Chondrocyte (in vitro differentiated cells): ENCODE measurements around the gene CYP2D6. TPM values are rescaled to one million over a fixed set of nuclear protein-coding genes. Genes with fewer than 3 reads are reported as not detected.
"Not testable (repeated sequence)": the region's sequence is repeated elsewhere in the genome, so short reads cannot be mapped to it uniquely, and the experiment has no call there.

Experiments
- DNase-seq: peaks from one replicate; pipeline ENCODE4 v3.0.0; 2021; ENCODE audit warnings: mixed read lengths, low spot score
- H3K27ac Mint-ChIP-seq: one replicate; pipeline ENCODE4 v1.8.0; 2021; ENCODE audit warnings: mild to moderate bottlenecking, moderate library complexity, mixed read lengths; ENCODE audit not compliant: unreplicated experiment
- H3K27me3 Mint-ChIP-seq: 2 replicates; pipeline ENCODE4 v1.8.0; 2021; ENCODE audit warnings: low read depth, mixed read lengths
- H3K36me3 Mint-ChIP-seq: 2 replicates; pipeline ENCODE4 v1.8.0; 2021; ENCODE audit warnings: low read depth, mixed read lengths
- H3K4me1 Mint-ChIP-seq: 2 replicates; pipeline ENCODE4 v1.8.0; 2021; ENCODE audit warnings: low read depth, mild to moderate bottlenecking, mixed read lengths
- H3K4me3 Mint-ChIP-seq: one replicate; pipeline ENCODE4 v1.8.0; 2021; ENCODE audit warnings: mild to moderate bottlenecking, moderate library complexity, mixed read lengths; ENCODE audit not compliant: unreplicated experiment
- H3K9me3 Mint-ChIP-seq: 2 replicates; pipeline ENCODE4 v1.8.0; 2021; ENCODE audit warnings: low read depth, mixed read lengths
- total RNA-seq: library from RNA; stranded (reverse); gene quantifications from 3 replicates; pipeline ENCODE4 v1.2.1, GENCODE V29; 2021
- TF ChIP-seq, protein P1 (sequence below): fragments of 200-600 bp; sonication (generic); IDR thresholded peaks from 2 replicates; pipeline ENCODE4 v1.5.0; 2021; ENCODE audit warnings: antibody characterized with exemption, mild to moderate bottlenecking, moderate library complexity

The CYP2D6 gene
- total RNA-seq, 1 donor from 2014 or later: 0.95 TPM

DNA sequence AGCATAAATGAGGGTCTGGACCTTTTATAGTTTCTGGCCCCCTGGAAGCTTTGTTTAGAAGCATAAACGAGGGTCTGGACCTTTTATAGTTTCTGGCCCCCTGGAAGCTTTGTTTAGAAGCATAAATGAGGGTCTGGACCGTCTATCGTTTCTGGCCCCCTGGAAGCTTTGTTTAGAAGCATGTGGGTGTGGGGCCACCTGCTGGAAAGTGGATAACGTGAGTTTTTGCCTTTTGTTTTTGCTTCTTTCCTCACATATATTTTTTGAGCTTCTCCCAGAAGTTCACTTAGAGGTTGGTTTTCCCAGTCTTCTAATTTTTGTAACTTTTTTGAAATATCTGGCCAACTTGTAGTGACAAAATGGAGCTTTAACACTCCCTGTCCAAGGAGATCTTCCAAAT is 17.8 kb downstream of the CYP2D6 start:
- not testable (repeated sequence) for H3K4me1 Mint-ChIP-seq, H3K4me3 Mint-ChIP-seq, DNase-seq, H3K27ac Mint-ChIP-seq, H3K27me3 Mint-ChIP-seq
- Mint-ChIP-seq H3K9me3 (peaks cover 10% of the 10 kb centered on the region), H3K36me3 (peaks cover 17% of the 10 kb centered on the region)
- TF ChIP-seq, protein P1, sequence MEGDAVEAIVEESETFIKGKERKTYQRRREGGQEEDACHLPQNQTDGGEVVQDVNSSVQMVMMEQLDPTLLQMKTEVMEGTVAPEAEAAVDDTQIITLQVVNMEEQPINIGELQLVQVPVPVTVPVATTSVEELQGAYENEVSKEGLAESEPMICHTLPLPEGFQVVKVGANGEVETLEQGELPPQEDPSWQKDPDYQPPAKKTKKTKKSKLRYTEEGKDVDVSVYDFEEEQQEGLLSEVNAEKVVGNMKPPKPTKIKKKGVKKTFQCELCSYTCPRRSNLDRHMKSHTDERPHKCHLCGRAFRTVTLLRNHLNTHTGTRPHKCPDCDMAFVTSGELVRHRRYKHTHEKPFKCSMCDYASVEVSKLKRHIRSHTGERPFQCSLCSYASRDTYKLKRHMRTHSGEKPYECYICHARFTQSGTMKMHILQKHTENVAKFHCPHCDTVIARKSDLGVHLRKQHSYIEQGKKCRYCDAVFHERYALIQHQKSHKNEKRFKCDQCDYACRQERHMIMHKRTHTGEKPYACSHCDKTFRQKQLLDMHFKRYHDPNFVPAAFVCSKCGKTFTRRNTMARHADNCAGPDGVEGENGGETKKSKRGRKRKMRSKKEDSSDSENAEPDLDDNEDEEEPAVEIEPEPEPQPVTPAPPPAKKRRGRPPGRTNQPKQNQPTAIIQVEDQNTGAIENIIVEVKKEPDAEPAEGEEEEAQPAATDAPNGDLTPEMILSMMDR: peak; percentile 38

DNA sequence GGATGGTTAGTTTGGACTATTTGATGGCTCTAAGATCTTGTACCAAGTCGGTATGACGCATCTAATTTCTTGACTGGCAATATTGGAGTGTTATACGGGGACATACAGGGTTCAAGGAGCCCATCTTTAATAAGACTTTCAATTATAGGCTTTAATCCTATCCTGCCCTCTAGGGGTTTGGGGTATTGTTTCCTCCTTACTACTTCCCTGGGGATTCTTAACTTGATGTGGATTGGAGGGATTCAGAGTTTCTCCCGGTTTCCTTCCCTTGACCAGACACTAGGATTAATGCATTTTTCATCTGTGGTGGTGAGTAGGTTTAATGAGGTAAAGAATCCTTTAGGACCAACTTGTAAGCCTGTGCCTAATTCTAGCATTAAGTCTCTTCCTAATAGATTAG is 18.8 kb downstream of the CYP2D6 start:
- TF ChIP-seq, protein P1: no peak
- H3K27ac Mint-ChIP-seq: no peak overlapping the region
- DNase-seq: no peak
- H3K36me3 Mint-ChIP-seq: peaks cover 18% of the 10 kb centered on the region
- H3K4me3 Mint-ChIP-seq: no peak overlapping the region
- H3K4me1 Mint-ChIP-seq: no peaks in the 10 kb centered on the region
- H3K9me3 Mint-ChIP-seq: peaks cover 10% of the 10 kb centered on the region
- no peaks in the 10 kb centered on the region for H3K27me3 Mint-ChIP-seq

DNA sequence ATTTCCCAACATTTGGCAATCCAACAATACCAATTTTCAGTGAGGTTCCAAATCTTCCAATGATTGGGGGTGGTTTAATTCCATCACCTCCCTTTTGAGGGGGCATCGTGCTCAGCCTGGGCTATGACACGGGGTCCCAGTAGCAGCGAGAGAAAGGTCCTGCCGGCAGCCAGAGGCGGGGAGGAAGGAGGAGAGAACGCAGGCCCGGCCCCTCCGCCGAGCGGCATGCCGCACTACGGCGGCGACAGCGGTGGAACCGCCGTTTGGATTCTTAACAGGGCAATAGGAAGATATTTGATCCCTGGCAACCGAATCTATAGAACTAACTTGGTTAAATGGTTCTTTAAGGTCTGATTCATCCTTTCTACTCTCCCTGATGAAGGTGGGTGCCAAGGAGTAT is 21.8 kb downstream of the CYP2D6 start:
- H3K27me3 Mint-ChIP-seq: no peaks in the 10 kb centered on the region
- TF ChIP-seq, protein P1: no peak
- no peak overlapping the region for H3K27ac Mint-ChIP-seq
- no peak for DNase-seq
- peaks cover 9% of the 10 kb centered on the region for H3K9me3 Mint-ChIP-seq
- no peaks in the 10 kb centered on the region for H3K4me1 Mint-ChIP-seq
- H3K36me3 Mint-ChIP-seq: peaks cover 12% of the 10 kb centered on the region
- H3K4me3 Mint-ChIP-seq: no peak overlapping the region

DNA sequence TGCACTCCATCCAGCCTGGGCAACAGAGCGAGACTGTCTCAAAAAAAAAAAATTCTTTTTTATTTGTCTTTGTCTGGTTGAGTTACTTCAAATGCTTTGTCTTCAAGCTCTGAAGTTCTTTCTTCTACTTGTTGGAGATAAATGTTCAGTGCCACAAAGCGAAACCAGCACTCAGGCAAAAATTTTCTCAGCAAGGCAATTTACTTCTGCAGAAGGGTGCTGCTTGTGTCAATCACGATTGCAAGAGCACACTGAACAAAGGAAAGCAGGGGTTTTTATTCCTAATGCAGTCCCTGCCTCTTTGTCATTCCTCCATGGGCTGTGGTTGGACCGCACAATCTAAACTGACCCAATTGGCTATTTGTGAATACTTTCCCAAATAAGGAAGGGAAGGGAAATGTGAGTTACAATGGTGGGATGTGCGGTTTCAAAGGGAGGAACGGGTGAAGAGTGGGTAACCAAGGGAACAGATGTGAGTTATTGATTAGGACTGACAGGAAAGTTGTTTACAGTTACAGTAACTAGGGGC is 26.2 kb downstream of the CYP2D6 start:
- H3K27me3 Mint-ChIP-seq, H3K4me1 Mint-ChIP-seq, H3K4me3 Mint-ChIP-seq, DNase-seq, H3K27ac Mint-ChIP-seq: not testable (repeated sequence)
- H3K36me3 Mint-ChIP-seq: peaks cover 24% of the 10 kb centered on the region
- peaks cover 26% of the 10 kb centered on the region for H3K9me3 Mint-ChIP-seq

DNA sequence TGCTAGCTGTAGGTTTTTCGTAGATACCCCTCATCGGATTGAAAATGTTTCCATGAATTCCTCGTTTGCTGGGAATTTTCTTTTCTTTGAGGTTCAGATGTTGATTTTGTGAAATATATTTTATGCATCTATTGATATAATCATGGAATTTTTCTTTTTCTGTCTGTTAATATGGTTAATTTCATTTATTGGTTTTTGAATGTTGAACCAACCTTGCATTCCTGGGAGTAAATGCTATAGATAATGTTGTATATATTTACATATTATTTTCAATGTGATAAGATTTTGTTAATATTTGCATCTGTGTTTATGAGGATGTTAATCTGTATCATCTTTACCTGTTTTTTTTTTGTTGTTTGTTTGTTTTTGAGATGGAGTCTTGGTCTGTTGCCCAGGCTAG is 29.4 kb downstream of the CYP2D6 start:
- Mint-ChIP-seq H3K9me3 (peaks cover 29% of the 10 kb centered on the region), H3K4me1 (no peaks in the 10 kb centered on the region), H3K36me3 (peaks cover 26% of the 10 kb centered on the region), H3K27ac (no peak overlapping the region), H3K27me3 (no peaks in the 10 kb centered on the region), H3K4me3 (no peak overlapping the region)
- TF ChIP-seq, protein P1: no peak
- DNase-seq: no peak

DNA sequence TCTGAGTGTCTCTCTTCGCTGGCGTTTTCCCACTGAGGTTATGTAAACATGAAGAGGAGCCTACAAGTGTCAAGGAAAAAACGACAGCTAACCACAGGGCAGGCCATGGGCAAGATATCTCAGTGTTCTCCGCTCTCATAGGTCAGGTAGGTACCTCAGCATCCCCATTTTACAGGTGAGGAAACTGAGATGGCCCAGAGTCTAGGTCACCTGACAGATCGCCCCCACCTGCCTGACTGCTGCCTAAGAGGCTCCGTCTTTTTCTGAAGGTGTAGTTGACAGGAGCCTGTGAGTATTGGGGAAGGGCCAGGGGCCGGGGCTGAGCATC is 39.2 kb downstream of the CYP2D6 start:
- Mint-ChIP-seq H3K27ac (peak overlapping the region; percentile 91), H3K36me3 (peaks cover 4% of the 10 kb centered on the region), H3K27me3 (no peaks in the 10 kb centered on the region), H3K9me3 (peaks cover 3% of the 10 kb centered on the region), H3K4me3 (peak overlapping the region; percentile 96), H3K4me1 (peaks cover 22% of the 10 kb centered on the region)
- no peak for DNase-seq
- TF ChIP-seq, protein P1: no peak
